Measurements from ENCODE around the gene COX18.

DNA sequence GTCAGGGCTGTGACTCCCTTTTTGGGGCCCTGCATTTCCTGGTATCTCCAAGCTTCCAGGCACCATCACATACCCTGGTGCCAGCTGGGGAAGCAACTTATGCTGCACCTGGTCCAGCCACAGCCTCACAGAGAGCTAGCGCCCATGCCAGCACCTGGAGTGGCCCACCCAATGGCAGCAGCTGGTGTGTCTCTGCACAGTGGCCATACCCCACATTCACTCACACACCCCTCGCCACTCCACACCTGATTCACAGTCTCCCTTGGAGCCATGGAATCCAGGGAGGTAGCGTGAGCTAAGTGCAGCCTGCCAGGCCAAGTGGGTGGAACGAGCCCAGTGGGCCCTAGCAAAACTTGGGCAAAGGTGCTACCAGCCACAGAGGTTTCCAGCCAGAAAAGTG lies 56.8 kb downstream of the COX18 start:
- TF ChIP-seq, protein P1, sequence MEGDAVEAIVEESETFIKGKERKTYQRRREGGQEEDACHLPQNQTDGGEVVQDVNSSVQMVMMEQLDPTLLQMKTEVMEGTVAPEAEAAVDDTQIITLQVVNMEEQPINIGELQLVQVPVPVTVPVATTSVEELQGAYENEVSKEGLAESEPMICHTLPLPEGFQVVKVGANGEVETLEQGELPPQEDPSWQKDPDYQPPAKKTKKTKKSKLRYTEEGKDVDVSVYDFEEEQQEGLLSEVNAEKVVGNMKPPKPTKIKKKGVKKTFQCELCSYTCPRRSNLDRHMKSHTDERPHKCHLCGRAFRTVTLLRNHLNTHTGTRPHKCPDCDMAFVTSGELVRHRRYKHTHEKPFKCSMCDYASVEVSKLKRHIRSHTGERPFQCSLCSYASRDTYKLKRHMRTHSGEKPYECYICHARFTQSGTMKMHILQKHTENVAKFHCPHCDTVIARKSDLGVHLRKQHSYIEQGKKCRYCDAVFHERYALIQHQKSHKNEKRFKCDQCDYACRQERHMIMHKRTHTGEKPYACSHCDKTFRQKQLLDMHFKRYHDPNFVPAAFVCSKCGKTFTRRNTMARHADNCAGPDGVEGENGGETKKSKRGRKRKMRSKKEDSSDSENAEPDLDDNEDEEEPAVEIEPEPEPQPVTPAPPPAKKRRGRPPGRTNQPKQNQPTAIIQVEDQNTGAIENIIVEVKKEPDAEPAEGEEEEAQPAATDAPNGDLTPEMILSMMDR (IDR thresholded peaks at IDR 0.05), result no peak
- TF ChIP-seq POLR2A (IDR thresholded peaks at IDR 0.05), result no peak
